MM.1S (cell line): ENCODE results near the gene FHIT.

ENCODE experiments used
- DNase-seq: peaks from one replicate; pipeline ENCODE4 v3.0.0-alpha.2; 2015
- H2AFZ ChIP-seq: fragments of 300-600 bp; sonication (generic); 2 replicates; pipeline ENCODE4 v1.6.0; 2016; ENCODE audit warnings: antibody characterized with exemption, low read length
- H3F3A ChIP-seq: fragments of 300-600 bp; sonication (generic); 2 replicates; pipeline ENCODE4 v1.6.1; 2016; ENCODE audit warnings: mild to moderate bottlenecking, antibody characterized with exemption, low read length, moderate library complexity, mixed read lengths; ENCODE audit not compliant: insufficient read depth
- H3K27ac ChIP-seq: fragments of 300-600 bp; sonication (generic); 2 replicates; pipeline ENCODE4 v1.5.1; 2016; ENCODE audit warnings: mild to moderate bottlenecking, low read length
- H3K27me3 ChIP-seq: fragments of 300-600 bp; sonication (generic); replicated peaks from 2 replicates; pipeline ENCODE4 v1.6.0; 2016; ENCODE audit warnings: low read length; ENCODE audit not compliant: insufficient read depth
- H3K36me3 ChIP-seq: fragments of 300-600 bp; sonication (generic); replicated peaks from 2 replicates; pipeline ENCODE4 v1.6.1; 2016; ENCODE audit warnings: mild to moderate bottlenecking, low read length, mixed read lengths; ENCODE audit not compliant: insufficient read depth
- H3K4me1 ChIP-seq: fragments of 300-600 bp; sonication (generic); 2 replicates; pipeline ENCODE4 v1.6.1; 2016; ENCODE audit warnings: low read length, mixed read lengths
- H3K4me2 ChIP-seq: fragments of 300-600 bp; sonication (generic); 2 replicates; pipeline ENCODE4 v1.6.0; 2016; ENCODE audit warnings: low read depth, low read length
- H3K4me3 ChIP-seq: fragments of 300-600 bp; sonication (generic); 2 replicates; pipeline ENCODE4 v1.5.1; 2016; ENCODE audit warnings: low read length, mixed read lengths
- H3K79me2 ChIP-seq: fragments of 300-600 bp; sonication (generic); 2 replicates; pipeline ENCODE4 v1.6.1; 2016; ENCODE audit warnings: mixed run types, low read length, mixed read lengths
- H3K9ac ChIP-seq: fragments of 300-600 bp; sonication (generic); 2 replicates; pipeline ENCODE4 v1.6.1; 2016; ENCODE audit warnings: low read length, mixed read lengths
- H3K9me2 ChIP-seq: fragments of 300-600 bp; sonication (generic); replicated peaks from 2 replicates; pipeline ENCODE4 v1.6.1; 2016; ENCODE audit warnings: mild to moderate bottlenecking, low read length, mixed read lengths; ENCODE audit not compliant: insufficient read depth
- H3K9me3 ChIP-seq: fragments of 300-600 bp; sonication (generic); replicated peaks from 2 replicates; pipeline ENCODE4 v1.6.1; 2016; ENCODE audit warnings: mild to moderate bottlenecking, low read length, mixed read lengths; ENCODE audit not compliant: insufficient read depth
- H4K20me1 ChIP-seq: fragments of 300-600 bp; sonication (generic); 2 replicates; pipeline ENCODE4 v1.6.1; 2016; ENCODE audit warnings: mild to moderate bottlenecking, low read length, moderate library complexity, mixed read lengths; ENCODE audit not compliant: insufficient read depth
- CTCF ChIP-seq: fragments of 300-600 bp; sonication (generic); IDR thresholded peaks from 2 replicates; pipeline ENCODE4 v1.5.1; 2016; ENCODE audit warnings: antibody characterized with exemption, low read length, mixed read lengths
- EZH2 ChIP-seq: fragments of 300-600 bp; sonication (generic); optimal IDR thresholded peaks from 2 replicates; pipeline ENCODE3; 2017; ENCODE audit warnings: low read depth, mild to moderate bottlenecking, antibody characterized with exemption, low read length, mixed read lengths
- EZH2phosphoT487 ChIP-seq: fragments of 300-600 bp; sonication (generic); IDR thresholded peaks from 2 replicates; pipeline ENCODE4 v1.6.1; 2018; ENCODE audit warnings: antibody characterized with exemption, low read length

FHIT gene

DNA sequence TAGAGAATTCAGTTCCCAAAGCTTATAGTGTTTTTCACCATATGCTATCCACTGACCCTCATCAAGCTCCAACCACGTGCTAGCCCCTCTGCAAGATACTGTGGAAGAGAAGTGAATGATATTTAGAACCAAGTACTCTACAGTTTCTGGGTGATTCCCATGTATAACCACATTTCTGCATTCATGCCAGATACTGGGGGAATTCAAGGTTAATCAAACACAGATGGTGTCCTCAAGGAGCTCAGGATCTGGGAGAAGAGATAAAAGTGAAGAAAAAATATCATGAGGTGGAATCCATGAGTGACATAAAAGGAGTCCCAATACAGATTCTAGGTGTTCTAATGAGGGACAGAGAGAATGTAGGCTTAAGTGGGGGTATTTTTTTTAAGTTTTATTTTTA is 195.8 kb downstream of the FHIT start:
- no peak for DNase-seq
- TF ChIP-seq EZH2 (no peak), EZH2phosphoT487 (no peak), CTCF (no peak)
- Histone ChIP-seq H3K4me3 (no peak overlapping the region), H3K79me2 (no peaks in the 10 kb centered on the region), H3K4me1 (no peaks in the 10 kb centered on the region), H3K9ac (no peak overlapping the region), H3K27ac (no peak overlapping the region), H3K9me2 (no peaks in the 10 kb centered on the region), H3K27me3 (no peaks in the 10 kb centered on the region), H2AFZ (no peak overlapping the region), H3K9me3 (no peaks in the 10 kb centered on the region), H3K36me3 (no peaks in the 10 kb centered on the region), H3F3A (no peaks in the 10 kb centered on the region), H3K4me2 (no peak overlapping the region), H4K20me1 (no peaks in the 10 kb centered on the region)

GRCh38 chr3:61053781-61054496 is 197.3 kb downstream of the FHIT start:
- Histone ChIP-seq H3K9ac (no peak overlapping the region), H3K9me3 (no peaks in the 10 kb centered on the region), H3K4me2 (no peak overlapping the region), H4K20me1 (no peaks in the 10 kb centered on the region), H3K27me3 (no peaks in the 10 kb centered on the region), H3K36me3 (no peaks in the 10 kb centered on the region), H3K27ac (no peak overlapping the region), H3K9me2 (no peaks in the 10 kb centered on the region), H3F3A (no peaks in the 10 kb centered on the region), H3K4me3 (no peak overlapping the region), H3K79me2 (no peaks in the 10 kb centered on the region), H3K4me1 (no peaks in the 10 kb centered on the region), H2AFZ (no peak overlapping the region)
- no peak for TF ChIP-seq CTCF
- TF ChIP-seq EZH2 = no peak
- TF ChIP-seq EZH2phosphoT487 = no peak
- DNase-seq = no peak

DNA sequence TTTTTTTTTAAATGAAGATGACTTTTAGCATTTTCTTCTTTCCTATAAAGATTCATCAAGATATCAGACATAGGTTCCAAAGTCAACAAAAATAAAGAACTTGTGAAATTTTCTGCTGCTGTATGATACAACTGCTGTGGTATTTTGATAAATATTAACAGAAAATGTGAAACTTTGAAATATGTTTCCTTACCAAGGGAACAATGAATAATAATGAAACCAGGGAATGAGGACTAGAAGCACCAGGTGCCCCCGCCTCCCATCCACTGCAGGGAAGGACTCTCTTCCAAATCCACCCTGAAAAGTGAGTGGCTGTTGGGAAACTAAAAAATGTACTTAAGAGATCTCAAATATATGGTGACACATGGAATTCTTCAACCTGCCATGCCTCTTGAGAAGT is 198.4 kb downstream of the FHIT start:
- Histone ChIP-seq H3K36me3 (no peaks in the 10 kb centered on the region), H3K4me3 (no peak overlapping the region), H3F3A (no peaks in the 10 kb centered on the region), H3K27me3 (no peaks in the 10 kb centered on the region), H3K4me1 (no peaks in the 10 kb centered on the region), H3K9me3 (no peaks in the 10 kb centered on the region), H3K27ac (no peak overlapping the region), H3K9me2 (no peaks in the 10 kb centered on the region), H3K79me2 (no peaks in the 10 kb centered on the region), H3K4me2 (no peak overlapping the region), H4K20me1 (no peaks in the 10 kb centered on the region), H3K9ac (no peak overlapping the region), H2AFZ (no peak overlapping the region)
- no peak for TF ChIP-seq CTCF
- TF ChIP-seq EZH2 = no peak
- TF ChIP-seq EZH2phosphoT487 = no peak
- no peak for DNase-seq
